A172 (cell line): Measurements from ENCODE around the gene NGF. TPM values are rescaled to one million over a fixed set of nuclear protein-coding genes. Genes with fewer than 3 reads are reported as not detected.

Source experiments
- DNase-seq: peaks from one replicate; pipeline ENCODE4 v3.0.0-alpha.2; 2015; ENCODE audit warnings: low spot score
- total RNA-seq: library from RNA; depleted of rRNA; stranded (reverse); fragments of >200 nt; shearing (Covaris generic); gene quantifications from 2 replicates; pipeline ENCODE4 v1.2.3, GENCODE V29; 2014

NGF gene
- total RNA-seq, 1 experiment from 2014 or later = 2.8 TPM

DNA sequence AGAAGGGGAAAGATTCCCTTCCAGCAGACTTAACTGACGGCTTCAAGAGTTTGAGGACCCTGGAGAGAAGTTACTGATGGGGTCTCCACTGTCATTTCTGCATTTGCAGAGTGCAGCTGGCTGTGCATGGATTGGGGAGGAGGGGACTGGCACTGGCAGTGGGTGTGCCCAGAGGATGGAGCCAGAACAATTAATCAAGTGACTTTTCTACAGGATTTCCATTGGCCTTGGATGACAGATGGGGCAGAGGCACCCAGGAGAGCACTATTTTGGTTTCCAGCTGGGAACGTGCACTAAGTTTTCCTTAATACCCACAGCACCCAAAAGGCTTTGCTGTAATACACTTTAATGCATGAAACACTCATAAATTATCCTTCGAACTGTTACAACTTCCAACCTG, 1.3 kb downstream of the NGF start:
- DNase-seq = no peak

DNA sequence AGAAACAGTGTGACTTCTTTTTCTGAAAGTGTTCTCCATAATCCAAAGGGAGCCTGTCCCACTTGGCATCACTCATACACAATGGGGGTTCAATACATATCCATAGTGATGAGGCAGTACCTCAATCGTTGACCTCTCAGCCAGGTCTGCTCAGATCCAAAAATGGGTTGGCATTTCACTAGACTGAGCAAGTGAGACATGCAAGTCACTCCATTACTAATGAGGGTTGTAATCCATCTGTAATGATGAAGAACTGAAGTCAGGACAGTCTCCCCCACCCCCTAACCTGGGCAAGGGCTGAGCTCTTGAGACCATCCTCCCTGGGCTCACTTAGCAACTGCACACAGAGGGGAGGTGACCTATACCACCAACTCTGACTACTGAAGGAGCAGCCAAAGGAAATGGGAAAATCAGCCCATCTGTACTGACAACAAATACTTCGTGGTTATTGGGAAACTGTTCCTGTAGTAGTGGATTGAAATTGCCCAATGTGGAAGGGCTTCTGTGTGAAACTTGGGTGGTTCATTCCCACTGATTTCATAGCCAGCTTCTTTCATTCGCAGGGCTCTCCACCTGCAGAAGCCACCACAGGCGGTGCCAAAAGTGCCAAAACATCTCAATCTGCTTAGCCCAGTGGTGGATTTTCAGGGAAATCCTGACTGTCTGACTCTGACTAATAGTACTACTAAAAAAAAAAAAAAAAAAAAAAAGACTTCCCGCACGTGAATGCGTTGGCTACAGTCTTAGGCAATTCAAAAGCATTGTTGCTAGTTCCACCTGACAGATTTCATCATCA, 5.0 kb downstream of the NGF start:
- peak; percentile 45 for DNase-seq

GRCh38 chr1:115331558-115332331, 6.3 kb downstream of the NGF start:
- DNase-seq = no peak

DNA sequence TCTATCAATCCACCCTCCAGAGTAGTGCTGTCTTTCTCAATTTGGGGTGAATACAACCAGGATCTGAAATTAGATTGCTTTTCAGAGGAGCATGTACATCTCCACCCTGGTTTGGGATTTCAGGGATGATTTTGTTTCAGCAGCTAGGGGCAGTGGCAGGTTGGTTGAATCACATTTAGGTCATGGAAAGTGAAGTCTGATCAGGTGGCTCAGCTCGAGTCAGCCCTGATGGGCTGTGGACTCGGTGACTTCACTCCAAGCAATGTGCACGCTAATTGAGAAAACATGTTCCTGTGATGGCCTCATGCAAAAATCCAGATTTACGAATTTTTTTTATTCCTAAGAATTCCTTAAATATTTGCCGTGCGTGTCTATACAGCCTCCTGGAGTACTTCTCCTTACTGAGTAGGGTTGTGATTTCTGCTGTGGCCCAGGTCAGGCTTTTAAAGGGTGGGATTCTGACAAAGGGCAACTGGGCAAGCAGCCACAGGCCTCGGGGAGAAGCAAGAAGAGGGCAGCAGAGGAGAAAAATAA, 7.5 kb downstream of the NGF start:
- peak; percentile 37 for DNase-seq

- no peak for DNase-seq
Measured at GRCh38 chr1:115329965-115330364, 8.1 kb downstream of the NGF start.

GRCh38 chr1:115327270-115327669, 10.8 kb downstream of the NGF start:
- DNase-seq = no peak

- DNase-seq = no peak
Measured at GRCh38 chr1:115326419-115326818, 11.6 kb downstream of the NGF start.

DNA sequence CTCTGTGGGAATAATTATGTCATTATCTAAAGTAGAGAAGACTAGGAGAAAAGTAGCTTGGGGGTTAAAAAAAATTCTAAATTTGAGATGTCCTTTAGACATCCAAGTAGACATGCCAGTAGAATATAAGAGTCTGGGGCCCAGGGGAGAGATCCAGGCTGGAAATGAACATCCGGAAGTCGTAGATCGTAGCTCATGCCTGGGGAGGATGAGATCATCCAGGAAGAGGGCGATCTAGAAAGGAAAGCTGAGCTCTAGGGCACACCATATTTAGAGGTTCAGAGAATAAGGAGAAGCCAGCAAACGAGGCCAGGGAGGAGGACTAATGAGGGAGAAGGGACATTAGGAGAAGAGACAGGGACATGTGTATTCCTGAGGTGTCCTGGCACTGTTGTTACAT, 12.2 kb downstream of the NGF start:
- DNase-seq = peak; percentile 50

DNA sequence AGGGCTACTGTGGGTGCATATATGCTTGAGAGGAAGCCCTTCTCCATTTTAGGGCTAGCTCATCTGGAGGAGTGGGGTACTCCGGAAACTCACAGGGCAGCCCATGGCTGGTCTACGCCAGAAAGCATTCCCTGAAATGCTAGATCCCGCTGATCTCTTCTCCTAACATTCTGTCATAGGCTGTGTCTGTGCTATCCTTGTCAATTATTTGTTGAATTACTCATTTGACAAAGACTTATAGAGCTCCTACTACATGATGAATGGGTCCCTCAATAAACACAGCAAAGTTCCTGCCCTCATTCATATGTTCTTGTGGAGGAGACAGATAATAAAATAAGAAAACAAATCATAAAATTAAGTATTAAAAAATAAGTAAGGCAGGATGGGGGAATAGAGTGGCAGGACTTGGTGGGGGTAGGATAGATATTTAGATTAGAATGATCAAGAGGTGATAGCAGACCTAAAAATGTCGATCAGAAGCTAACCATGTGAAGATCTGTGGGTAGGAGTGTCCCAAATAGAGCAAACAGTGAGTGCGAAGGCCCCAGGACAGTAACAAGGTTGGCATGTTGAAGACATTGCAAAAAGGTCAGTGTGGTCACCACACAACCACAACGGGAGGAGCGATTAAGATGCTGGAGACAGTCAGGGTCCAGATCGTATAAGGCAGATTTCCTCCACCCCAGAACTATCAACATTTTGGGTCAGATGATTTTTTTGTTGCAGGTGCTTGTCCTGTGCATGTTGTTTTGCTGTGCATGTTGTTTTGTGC, 13.2 kb downstream of the NGF start:
- no peak for DNase-seq

DNA sequence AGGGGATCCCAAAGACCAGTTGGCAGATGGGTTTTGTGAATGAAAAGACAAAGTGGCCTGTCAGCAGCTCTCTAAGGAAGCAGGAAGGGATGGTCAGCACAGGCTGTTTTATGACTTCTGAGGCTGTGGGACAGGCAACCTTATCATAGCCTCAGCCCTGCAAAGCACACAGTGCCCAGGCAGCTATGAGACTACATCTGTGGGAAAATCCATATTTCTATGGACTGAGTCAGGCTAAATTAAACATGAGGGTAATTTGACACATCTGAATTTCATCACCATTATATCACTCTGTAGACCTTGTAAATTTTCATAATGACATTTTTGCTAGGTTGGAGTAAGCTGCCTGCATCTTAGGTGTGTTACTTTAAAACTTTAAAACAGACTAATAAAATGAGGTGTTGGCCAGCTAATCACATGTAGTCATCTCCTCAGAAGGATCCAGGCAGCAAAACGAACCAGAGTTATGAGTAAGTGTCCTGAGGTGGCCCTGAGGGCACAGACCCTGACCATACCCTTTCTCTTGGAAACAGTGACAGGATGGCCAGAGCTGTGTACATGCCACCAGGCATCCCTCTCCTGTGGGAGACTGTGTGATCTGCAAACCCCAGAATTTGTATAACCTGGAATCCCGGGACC, 14.6 kb downstream of the NGF start:
- peak; percentile 40 for DNase-seq

GRCh38 chr1:115322631-115323030, 15.4 kb downstream of the NGF start:
- peak; percentile 31 for DNase-seq

GRCh38 chr1:115320377-115320776, 17.7 kb downstream of the NGF start:
- peak; percentile 35 for DNase-seq

DNA sequence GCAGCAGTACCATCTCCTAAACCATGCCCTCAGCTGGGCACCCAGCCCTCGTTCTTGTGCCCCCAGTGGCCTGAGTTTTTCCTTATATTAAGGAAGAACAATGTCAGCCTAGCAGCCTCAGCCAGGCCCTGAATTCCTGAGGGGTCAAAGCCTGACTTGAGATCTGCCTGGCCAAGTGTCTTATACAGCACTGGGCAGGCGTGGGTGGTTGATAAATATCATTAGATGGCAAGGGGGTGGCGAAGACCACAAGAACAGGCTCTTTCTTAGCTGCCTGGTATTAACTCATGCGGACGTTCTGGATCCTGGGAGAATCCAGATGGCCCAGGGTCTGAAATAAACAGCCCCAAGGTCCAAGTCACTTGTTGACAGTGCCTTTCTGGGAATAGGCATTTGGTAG, 18.3 kb downstream of the NGF start:
- DNase-seq = no peak

DNA sequence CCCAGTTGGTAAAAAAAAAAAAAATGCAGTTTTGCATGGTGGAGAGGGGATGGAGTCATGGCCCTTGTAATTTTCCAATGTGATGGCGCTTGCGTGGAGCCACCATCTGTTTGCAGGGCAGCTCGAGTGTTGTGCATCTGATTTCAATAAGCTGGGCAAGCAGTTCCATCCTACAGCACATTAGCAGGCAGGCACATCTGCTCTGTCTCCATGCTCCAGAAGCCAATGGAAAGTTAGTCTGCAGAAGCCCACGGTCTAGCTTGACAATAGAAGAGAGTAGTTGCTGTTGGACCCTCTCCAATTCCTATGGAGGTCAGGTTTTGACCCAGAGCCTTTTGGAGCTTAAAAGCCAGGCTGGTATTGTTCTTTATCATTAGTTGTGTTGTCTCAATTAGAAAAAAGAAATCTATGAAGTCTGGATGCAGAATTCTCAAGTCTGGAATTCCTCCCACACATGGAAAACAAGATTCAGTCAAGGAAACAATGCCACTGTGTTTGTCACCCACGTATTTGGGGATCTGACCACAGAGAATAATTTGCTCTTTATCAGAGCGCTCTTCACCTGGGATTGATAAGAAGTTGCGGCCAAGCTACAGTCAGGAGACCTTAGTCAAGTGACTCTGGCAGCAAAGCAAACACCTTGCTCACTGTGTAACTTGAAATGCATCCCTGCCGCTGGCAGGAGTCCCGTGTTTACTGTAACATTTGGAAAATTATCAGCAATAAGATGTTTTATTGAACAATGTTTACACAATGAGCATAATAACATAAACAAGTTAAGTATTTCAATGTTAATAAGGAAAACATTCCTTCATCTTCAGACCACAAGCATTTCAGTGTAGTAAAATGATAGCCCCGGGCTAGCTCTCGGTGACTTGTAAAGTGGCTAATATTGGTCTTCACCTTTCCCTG, 20.7 kb downstream of the NGF start:
- DNase-seq = no peak

DNA sequence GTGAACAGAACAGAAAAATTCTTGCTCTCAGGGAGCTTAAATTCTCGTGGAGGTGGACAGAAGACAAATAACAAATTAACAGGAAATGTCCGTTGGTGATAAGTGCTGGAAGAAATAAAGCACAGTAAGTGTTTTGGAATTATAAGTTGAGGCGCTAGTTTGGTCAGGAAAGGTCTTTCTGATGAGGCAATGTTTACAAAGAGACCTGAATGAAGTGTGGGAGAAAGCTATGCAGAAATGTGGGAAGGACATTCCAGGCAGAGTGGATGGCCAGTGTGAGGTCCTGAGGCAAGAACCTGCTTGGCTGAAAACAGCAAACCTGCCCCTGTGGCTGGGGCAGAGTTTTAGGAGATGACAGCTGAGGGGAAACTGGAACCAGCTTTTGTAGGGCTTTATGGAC, 23.3 kb downstream of the NGF start:
- peak; percentile 71 for DNase-seq

- no peak for DNase-seq
Measured at GRCh38 chr1:115314092-115314491, 24.0 kb downstream of the NGF start.

- no peak for DNase-seq
Measured at GRCh38 chr1:115313182-115313581, 24.9 kb downstream of the NGF start.

GRCh38 chr1:115312742-115313141, 25.3 kb downstream of the NGF start:
- no peak for DNase-seq

- no peak for DNase-seq
Measured at GRCh38 chr1:115311474-115311989, 26.5 kb downstream of the NGF start.
